GM18909 (cell line): ENCODE data around the gene C21orf58.
"Not testable (repeated sequence)": the region's sequence is repeated elsewhere in the genome, so short reads cannot be mapped to it uniquely, and the experiment has no call there.

Experiments
- ATAC-seq: cut with Tn5 transposase; IDR thresholded peaks from one replicate; pipeline ENCODE4 v1.9.1; 2021; ENCODE audit warnings: mild to moderate bottlenecking; ENCODE audit not compliant: unreplicated experiment, poor library complexity

The C21orf58 gene

DNA sequence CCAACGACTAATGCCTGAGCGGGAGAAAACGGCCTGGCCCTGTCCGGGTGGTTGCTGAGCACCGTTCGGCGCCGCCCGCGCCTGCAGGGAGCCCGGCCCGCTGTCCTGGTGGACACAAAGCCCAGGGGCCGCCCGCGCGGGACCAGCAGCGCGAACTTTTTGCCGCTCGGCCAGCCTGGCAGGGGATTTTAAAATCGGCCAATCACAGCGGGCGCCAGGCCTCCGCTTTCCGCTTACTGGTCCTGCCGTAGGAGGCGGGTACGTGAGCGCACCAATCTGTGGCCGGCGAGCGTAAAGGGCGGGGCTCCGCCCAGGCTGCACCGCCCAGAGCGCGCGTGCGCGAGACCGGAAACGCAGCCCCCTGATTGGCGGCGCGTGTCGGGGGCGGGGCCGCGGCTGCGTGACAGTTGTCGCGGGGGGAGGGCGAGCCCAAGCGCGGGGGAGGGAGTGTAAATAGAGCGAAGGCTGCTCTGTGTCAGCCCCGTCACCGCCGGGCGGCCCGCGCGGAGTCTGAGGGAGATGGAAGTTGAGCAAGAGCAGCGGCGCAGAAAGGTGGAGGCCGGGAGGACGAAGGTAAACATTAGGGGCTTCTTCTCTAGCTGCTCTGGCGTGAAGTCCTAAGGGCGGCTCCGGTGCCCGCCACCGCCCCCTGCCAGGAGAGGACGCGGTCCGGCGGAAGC, at the start of gene C21orf58, which contains the start of gene PCNT:
C21orf58 (minus strand) TSS at position 161 of the 680 bp plus-strand sequence. CDS start 1,132 bp downstream, outside the sequence.
PCNT (plus strand) TSS at position 447 of the 680 bp plus-strand sequence; CDS start at position 520, 73 bp downstream.
- peak; percentile 81 for ATAC-seq

DNA sequence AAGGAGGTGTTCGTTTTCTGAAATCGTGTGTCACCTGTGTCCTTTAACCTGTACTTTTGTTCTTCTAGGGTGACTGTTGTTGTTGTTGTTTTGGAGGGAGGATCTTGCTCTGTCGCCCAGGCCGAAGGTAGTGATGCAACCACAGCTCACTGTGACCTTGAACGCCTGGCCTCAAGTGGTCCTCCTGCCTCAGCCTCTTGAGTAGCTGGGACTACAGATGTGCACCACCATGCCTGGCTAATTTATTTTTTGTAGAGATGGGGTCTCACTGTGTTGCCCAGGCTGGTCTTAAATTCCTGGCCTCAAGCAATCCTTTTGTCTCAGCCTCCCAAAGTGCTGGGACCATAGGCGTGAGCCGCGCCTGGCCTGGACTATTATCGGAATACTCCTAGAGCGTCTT, 49.3 kb upstream of the C21orf58 start:
- not testable (repeated sequence) for ATAC-seq

DNA sequence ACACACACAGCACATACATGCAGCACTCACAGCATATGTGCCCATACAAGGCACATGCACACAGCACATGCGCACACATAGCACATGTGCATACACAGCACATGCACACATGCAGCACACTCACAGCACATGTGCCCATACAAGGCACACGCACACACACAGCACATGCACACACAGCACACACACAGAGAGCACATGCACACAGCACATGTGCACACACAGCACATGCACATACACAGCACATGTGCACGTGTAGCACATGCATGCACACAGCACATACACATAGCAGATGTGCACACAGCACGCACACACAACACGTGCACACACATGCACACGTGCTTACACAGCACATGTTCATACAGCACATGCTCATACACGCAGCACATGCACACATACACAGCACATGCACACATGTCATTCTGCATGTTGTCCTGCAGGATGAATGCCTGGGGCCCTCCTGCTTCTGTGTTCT, 48.4 kb upstream of the C21orf58 start:
- ATAC-seq = no peak

DNA sequence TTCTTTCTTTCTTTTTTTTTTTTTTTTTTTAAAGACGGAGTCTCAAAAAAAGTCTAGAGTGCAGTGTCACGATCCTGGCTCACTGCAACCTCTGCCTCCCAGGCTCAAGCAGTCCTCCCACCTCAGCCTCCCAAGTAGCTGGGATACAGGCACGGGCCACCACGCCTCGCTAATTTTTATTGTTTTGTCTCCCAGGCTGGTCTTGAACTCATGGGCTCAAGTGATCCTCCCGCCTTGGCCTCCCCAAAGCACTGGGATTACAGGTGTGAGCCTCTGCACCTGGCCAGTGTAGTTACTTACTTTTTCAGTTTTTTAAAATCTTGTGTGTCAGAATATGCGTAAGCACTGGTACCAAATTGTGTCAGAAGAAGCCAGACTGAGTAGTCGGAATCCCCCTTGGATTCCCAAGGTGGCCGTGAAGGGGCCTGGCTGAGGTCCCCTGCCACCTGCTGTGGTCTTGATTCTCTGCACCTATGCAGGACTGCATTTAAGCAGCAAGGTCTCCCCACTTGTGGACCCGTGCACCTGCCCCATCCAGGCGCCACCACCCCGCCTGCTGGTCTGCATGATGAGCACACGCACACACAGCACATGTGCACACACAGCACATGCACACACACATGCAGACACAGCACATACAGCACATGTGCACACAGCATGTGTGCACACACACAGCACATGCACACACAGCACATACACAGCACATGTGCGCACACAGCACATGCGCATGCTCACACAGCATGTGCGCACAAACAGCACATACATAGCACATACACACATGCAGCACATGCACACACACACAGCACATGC, 47.7 kb upstream of the C21orf58 start:
- no peak for ATAC-seq

DNA sequence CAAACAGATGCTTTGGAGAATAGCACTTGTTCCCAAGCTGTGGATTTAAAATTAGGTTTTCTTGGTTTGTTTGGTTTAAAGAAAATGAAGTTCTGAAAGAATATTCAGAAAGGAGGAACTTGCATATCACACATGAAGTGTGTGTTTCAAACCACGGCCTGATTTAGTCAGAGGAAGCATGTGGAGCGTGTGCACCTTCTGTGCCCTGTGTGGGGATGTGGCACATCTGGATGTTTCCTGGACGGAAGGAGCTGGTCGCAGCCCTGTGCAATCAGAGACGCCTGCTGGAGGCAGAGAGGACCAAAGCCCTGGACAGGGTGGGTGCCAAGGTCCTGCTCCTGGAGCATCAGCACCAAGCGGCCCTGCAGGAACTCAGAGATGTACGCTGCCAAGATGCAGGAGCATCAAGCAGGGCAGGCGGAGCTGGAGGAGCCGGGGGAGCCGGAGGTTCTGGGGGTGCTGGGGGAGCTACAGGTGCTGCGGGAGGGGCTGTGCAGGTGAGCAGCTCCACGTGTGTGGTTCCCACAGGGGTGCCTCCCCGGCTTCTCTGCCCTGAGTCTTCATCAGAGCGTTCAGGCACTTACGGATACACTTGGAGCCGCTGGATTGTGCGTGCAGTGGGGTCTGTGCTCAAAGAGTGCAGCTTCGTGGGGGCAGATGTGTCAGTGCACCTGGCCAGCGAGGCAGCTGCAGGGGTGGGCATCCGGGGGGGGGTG, 46.0 kb upstream of the C21orf58 start:
- ATAC-seq = no peak

DNA sequence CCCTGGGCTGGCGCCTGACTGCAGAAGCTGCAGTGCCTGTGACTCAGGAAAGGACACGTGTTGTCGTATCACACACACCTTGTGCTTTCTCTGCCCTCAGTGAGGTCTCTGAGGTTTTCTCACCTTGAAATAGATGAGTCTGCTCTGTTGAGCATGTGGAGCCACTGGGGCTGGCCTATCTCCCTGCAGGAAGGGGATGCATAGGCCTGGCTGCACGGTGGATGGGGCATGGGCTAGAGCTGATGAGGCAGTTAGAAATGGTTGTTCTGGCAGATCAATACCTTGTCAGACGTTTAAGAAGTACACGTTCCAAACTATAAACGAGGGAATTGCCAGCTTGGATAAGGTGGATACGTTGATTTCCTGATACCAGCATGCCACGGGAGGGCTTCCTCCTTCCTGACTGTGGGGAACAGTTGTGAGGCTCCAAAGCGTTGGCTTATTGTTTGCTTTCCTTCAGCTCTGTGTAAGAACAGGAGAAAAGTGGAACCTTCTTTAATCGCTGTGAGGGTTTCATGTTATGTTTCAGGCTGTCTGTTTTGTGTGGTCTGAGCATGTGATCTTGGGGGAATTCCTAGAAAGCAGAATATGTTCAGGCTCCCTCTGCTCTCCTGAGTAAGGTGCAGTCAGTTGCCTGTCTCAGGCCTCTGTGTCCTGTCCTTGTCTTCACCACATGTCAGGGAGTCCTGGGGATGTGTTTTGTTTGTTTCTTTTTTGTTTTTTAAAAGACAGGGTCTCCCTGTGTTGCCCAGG, 45.0 kb upstream of the C21orf58 start:
- ATAC-seq = peak; percentile 64

DNA sequence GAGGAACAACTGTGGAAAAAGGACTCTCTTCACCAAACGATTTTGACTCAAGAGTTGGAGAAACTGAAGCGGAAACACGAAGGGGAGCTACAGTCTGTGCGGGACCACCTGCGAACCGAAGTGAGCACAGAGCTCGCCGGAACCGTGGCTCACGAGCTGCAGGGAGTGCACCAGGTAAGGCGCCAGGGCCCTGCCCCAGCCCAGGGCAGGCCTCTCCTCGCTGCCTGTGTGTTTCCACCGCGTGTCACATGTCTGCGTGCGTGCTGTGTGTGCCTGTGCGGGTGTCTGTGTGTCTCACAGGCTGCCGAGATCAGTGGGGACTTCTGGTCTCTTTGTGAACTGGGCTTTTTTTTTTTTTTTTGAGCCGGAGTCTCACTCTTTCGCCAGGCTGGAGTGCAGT, 43.3 kb upstream of the C21orf58 start:
- no peak for ATAC-seq

DNA sequence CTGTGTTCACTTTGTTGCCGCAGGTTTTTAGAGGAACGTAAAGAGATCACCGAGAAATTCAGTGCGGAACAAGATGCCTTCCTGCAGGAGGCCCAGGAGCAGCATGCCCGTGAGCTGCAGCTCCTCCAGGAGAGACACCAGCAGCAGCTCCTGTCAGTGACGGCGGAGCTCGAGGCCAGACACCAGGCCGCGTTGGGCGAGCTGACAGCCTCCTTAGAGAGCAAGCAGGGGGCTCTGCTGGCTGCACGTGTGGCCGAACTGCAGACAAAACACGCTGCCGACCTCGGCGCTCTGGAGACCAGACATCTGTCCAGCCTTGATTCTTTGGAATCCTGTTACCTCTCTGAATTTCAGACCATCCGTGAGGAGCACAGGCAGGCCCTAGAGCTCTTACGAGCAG, 42.9 kb upstream of the C21orf58 start:
- ATAC-seq = no peak

DNA sequence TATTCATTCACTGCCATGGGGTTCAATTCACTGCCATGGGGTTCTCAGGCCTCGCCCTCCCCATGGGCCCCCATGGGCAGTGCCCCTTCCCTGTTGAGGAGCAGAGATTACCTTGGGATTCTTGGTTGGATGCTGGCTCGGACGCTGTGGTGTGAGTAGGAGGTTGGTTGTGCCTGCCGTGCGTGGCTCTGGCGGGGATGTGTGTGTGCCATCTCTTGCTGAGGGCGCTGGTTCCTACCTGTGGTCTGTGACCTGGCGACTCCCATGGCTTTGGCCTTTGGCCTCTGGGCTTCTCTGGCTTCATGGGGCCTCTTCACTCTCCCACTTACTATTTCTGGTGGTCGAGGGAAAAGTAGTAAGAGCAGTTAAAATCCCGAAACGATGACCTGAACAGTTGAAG, 42.4 kb upstream of the C21orf58 start:
- ATAC-seq = no peak

DNA sequence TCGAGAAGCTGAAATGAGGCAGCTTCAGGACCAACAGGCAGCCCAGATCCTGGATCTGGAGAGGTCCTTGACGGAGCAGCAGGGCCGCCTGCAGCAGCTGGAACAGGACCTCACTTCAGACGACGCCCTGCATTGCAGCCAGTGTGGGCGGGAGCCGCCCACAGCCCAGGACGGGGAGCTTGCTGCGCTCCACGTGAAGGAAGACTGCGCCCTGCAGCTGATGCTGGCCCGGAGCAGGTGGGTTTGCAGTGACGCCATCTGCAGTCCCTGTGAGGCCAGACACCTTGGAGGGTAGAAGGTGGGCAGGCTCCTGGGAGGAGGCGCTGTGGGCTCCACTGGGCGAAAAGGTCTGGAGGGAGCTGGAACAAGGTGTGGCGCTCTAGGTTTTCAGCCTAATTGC, 40.0 kb upstream of the C21orf58 start:
- ATAC-seq = no peak

DNA sequence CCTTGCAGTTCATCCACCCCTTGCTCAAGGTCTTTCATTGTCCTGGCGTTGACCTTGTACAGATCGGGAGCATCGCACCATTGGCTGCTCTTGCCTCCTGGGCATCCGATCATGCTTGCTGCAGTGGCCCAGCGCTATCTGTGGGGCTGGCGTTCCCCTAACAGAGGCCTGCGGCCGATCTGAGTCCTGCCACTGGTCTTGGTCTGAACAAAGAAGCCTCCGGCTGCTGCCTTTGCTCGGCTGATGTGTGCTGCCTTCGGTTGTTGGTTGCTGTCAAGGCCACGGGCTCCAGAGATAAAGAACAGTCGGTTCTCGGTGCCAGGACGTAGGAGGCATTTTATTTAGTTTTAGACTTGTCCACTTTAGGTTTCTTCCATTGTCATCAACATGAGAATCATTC, 39.3 kb upstream of the C21orf58 start:
- no peak for ATAC-seq

DNA sequence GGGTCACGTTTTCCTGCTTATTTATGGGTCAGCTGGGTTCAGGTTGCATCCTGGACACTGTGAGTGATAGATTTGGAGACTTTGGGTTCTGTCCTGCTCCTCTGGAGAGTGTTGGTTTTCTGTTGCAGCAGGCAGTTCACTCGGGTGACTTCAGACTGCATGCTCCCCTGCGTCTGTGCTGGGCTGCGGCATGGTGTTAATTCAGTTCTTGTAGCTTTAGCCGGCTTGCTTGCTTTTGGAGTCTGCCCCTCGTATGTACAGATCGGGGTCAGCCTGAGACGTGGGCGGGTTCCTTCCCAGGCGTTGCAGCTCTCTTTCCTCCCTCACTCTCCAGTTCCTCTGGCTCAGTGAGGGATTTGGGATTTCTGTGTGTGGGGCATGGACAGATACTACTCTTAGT, 38.3 kb upstream of the C21orf58 start:
- ATAC-seq = no peak

DNA sequence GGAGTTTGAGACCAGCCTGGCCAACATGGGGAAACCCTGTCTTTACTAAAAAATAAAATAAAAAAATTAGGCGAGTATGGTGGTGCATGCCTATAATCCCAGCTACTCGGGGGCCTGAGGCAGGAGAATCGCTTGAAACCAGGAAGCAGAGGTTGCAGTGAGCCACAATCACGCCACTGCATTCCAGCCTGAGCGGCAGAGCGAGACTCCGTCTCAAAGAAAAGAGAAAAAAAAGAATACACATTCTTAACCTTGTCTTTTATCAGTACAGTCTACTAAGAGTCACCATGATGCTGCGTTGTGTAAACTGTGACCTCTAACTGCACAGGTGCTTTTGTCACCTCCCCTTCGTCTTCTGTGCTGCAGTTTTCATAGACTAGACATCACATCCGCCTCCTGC, 37.5 kb upstream of the C21orf58 start:
- ATAC-seq = no peak

DNA sequence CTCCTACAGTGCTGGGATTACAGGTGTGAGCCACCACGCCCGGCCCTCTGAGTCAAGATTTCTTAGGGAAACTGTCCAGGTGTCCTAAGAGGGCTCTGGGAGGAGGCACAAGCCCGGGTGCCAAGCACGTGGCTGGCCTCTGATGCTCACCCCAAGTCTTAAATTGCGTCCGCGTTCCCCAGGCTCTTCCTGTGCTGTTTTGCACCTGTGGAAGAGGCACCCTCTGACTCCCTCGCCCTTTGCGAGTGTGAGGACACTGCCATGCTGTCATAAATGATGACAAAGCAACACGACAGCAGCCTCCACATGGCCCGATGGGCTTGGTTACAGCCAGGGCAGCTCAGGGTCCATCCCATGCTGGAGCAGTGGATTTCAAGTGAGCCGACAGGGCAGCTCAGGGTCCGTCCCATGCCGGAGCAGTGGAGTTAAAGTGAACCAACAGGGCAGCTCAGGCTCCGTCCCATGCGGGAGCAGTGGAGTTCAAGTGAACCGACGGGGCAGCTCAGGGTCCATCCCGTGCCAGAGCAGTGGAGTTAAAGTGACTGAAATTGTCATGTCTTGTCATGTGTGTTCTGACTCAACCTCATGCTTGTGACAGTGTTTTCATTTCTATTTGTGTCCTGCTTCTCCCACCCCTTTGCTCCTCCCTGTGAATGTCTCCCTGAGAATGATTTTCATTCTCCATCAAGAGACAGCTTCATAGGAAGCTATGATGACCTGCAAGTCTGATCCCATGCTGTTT, 34.2 kb upstream of the C21orf58 start:
- ATAC-seq = no peak

DNA sequence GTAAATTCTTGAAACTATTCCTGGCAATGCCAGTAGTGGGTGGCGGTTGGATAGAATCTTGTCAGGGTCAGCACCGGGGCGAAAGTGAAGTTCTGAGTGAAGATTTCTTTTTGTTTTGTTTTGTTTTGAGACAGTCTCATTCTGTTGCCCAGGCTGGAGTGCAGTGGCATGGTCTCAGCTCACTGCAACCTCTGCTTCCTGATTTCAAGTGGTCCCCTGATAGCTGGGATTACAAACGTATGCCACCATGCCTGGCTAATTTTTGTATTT, 33.6 kb upstream of the C21orf58 start:
- ATAC-seq = no peak

DNA sequence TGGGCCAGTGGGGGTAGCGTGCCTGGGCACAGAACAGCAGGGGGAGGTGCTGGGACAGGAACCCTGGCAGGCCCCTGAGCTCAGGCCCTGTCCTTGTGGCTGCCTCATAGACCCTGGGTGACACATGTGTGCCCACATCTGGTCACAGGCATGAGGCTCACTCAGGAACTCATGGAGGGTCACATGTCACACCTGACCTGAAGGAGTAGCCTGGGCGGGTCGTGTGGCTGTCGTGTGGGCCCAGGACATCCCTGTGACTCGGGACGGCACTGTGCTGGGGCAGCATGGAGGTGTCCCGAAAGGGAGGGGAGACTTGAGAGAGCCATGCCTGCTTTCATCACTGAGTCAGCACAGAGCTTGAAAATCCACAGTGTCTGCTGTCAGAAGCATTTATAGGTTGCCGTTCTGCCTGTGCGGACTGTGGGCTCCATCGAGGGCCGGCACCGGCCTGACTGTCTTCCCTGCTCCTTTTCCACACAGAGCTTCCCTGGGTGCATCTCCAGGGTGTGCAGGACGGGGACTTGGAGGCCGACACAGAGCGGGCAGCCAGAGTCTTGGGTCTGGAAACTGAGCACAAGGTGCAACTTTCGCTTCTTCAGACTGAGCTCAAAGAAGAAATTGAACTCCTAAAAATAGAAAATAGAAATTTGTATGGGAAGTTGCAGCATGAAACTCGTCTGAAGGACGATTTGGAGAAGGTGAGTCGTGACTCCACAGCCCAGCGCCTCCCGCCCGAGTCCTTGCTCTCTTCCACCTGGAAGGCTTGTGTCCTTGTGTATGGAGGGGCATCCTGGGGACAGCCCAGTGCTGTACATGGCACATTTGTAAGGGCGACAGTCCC, 33.0 kb upstream of the C21orf58 start:
- ATAC-seq = no peak

DNA sequence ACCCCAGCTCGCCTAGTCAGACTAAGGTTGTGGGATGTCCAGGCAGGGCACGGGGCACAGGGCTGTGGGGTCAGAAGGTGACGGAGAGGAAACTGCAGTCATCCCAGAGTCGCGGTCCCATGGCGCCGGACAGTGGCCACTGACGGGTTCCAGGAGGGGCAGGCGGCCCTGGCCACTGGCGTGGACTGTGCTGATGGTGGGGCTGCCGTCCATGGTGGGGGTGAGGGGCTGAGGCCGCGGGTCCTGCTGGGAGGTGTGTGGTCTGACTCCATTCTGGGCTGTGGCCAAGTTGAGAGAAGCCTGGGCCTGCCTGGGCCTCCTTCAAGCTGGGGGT, 32.3 kb upstream of the C21orf58 start:
- ATAC-seq = no peak

DNA sequence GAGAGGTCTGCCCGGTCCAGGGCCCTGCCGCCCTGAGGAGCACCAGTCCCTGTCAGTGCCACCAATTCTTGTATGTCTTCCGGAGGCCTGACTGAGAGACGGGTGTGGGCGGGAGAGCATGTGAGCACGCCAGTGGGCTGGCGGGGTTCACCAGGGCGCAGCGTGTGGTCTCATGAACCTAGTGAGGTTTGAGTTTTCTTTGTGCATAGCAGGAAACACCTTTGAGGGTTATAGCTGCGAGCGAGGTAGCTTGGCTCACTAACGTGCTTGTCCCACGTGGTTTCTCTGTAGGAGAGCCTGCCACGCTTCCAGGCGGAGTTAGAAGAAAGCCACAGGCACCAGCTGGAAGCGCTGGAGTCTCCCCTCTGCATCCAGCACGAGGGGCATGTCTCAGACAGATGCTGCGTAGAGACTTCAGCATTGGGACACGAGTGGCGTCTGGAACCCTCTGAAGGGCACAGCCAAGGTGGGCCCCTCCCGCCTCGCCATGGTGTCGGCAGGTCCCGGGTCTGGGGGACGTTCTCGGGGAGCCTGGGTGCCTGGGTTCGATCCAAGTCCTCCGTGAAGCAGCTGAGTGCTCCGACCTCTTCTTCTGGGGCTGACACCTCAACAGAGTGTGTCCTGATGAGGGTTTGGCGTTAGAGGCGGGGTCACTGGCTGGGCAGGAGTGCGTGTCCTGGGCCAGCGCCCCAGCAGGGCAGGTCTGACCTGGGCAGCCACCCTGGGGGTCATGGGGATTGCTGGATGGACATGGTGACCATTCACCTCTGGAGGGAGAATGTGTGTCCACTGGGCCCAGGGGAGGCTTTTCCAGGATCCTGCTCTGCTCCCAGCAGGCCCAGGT, 31.7 kb upstream of the C21orf58 start:
- ATAC-seq = no peak
